Osteocyte (in vitro differentiated cells): Measurements from ENCODE around the gene ZBP1. TPM values are rescaled to one million over a fixed set of nuclear protein-coding genes. Genes with fewer than 3 reads are reported as not detected.

ENCODE experiments used
- DNase-seq: peaks from one replicate; pipeline ENCODE4 v3.0.0; 2021; ENCODE audit warnings: mixed read lengths; ENCODE audit not compliant: unreplicated experiment; ENCODE audit errors: extremely low spot score
- H3K27ac Mint-ChIP-seq: one replicate; pipeline ENCODE4 v1.8.0; 2021; ENCODE audit warnings: mild to moderate bottlenecking, mixed read lengths; ENCODE audit not compliant: unreplicated experiment
- H3K27me3 Mint-ChIP-seq: one replicate; pipeline ENCODE4 v1.8.0; 2021; ENCODE audit warnings: mixed read lengths; ENCODE audit not compliant: unreplicated experiment
- H3K36me3 Mint-ChIP-seq: one replicate; pipeline ENCODE4 v1.8.0; 2021; ENCODE audit warnings: mixed read lengths; ENCODE audit not compliant: unreplicated experiment
- H3K4me1 Mint-ChIP-seq: one replicate; pipeline ENCODE4 v1.8.0; 2021; ENCODE audit warnings: mixed read lengths; ENCODE audit not compliant: unreplicated experiment
- H3K4me3 Mint-ChIP-seq: one replicate; pipeline ENCODE4 v1.8.0; 2021; ENCODE audit warnings: mild to moderate bottlenecking, moderate library complexity, mixed read lengths; ENCODE audit not compliant: unreplicated experiment
- H3K9me3 Mint-ChIP-seq: one replicate; pipeline ENCODE4 v1.8.0; 2021; ENCODE audit warnings: mixed read lengths; ENCODE audit not compliant: unreplicated experiment
- CTCF ChIP-seq: fragments of 200-600 bp; sonication (generic); IDR thresholded peaks from 2 replicates; pipeline ENCODE4 v1.5.0; 2021; ENCODE audit warnings: antibody characterized with exemption, mild to moderate bottlenecking, moderate library complexity
- total RNA-seq: library from RNA; stranded (reverse); gene quantifications from 2 replicates; pipeline ENCODE4 v1.2.1, GENCODE V29; 2021

The ZBP1 gene
- total RNA-seq, 1 donor from 2014 or later = not detected

- no peak for TF ChIP-seq CTCF
- Mint-ChIP-seq H3K4me1 (peaks cover 8% of the 10 kb centered on the region), H3K4me3 (no peak overlapping the region), H3K27me3 (peaks cover 42% of the 10 kb centered on the region), H3K9me3 (no peaks in the 10 kb centered on the region), H3K36me3 (no peaks in the 10 kb centered on the region), H3K27ac (no peak overlapping the region)
- DNase-seq = no peak
Measured at GRCh38 chr20:57571782-57572416, 48.3 kb downstream of the ZBP1 start.

- no peak for TF ChIP-seq CTCF
Measured at GRCh38 chr20:57570920-57571319, 49.3 kb downstream of the ZBP1 start.

GRCh38 chr20:57570145-57570850, 49.9 kb downstream of the ZBP1 start:
- H3K4me3 Mint-ChIP-seq = no peak overlapping the region
- peaks cover 56% of the 10 kb centered on the region for H3K27me3 Mint-ChIP-seq
- H3K27ac Mint-ChIP-seq = no peak overlapping the region

More at GRCh38 chr20:57570920-57571319, 49.3 kb downstream of the ZBP1 start:
- Mint-ChIP-seq H3K36me3 (no peaks in the 10 kb centered on the region), H3K4me1 (peaks cover 8% of the 10 kb centered on the region), H3K27me3 (peaks cover 50% of the 10 kb centered on the region), H3K4me3 (no peak overlapping the region), H3K27ac (no peak overlapping the region), H3K9me3 (no peaks in the 10 kb centered on the region)
- no peak for DNase-seq

GRCh38 chr20:57568960-57569359, 51.3 kb downstream of the ZBP1 start:
- no peak for DNase-seq
- Mint-ChIP-seq H3K4me1 (peaks cover 8% of the 10 kb centered on the region), H3K36me3 (no peaks in the 10 kb centered on the region), H3K4me3 (no peak overlapping the region), H3K9me3 (no peaks in the 10 kb centered on the region), H3K27ac (no peak overlapping the region), H3K27me3 (peaks cover 63% of the 10 kb centered on the region)
- TF ChIP-seq CTCF = no peak

More at GRCh38 chr20:57570145-57570850, 49.9 kb downstream of the ZBP1 start:
- peaks cover 8% of the 10 kb centered on the region for H3K4me1 Mint-ChIP-seq
- no peak for TF ChIP-seq CTCF
- no peaks in the 10 kb centered on the region for H3K36me3 Mint-ChIP-seq
- DNase-seq = no peak
- H3K9me3 Mint-ChIP-seq = no peaks in the 10 kb centered on the region

- H3K27ac Mint-ChIP-seq = no peak overlapping the region
- peaks cover 59% of the 10 kb centered on the region for H3K27me3 Mint-ChIP-seq
- no peak for TF ChIP-seq CTCF
- peaks cover 8% of the 10 kb centered on the region for H3K4me1 Mint-ChIP-seq
- DNase-seq = no peak
- no peak overlapping the region for H3K4me3 Mint-ChIP-seq
- no peaks in the 10 kb centered on the region for H3K36me3 Mint-ChIP-seq
- H3K9me3 Mint-ChIP-seq = no peaks in the 10 kb centered on the region
Measured at GRCh38 chr20:57568088-57568896, 51.9 kb downstream of the ZBP1 start.
